OCI-LY7 (cell line): Measurements from ENCODE around the gene NCF4. TPM values are rescaled to one million over a fixed set of nuclear protein-coding genes. Genes with fewer than 3 reads are reported as not detected.

Experiments used
- BruUV-seq: library from RNA; stranded (reverse); fragments of 400-500 nt; replicated peaks from 2 replicates; lab custom pipeline; 2021; lab: Mats Ljungman, UMichigan
- CTCF ChIA-PET: fragments of 300-600 bp; sonication (Branson Sonifier 250); formaldehyde crosslinking; loops from one replicate; lab custom pipeline; 2022; ENCODE audit warnings: antibody characterized with exemption; ENCODE audit not compliant: unreplicated experiment; lab: Charles Lee
- POLR2A ChIA-PET: fragments of 300-600 bp; sonication (Branson Sonifier 250); formaldehyde crosslinking; loops from one replicate; lab custom pipeline; 2022; ENCODE audit warnings: antibody characterized with exemption; lab: Charles Lee
- DNase-seq: peaks from one replicate; pipeline ENCODE4 v3.0.0-alpha.2; 2015; ENCODE audit warnings: low spot score
- H2AFZ ChIP-seq: fragments of 200-600 bp; sonication (generic), shearing (Covaris generic); 2 replicates; pipeline ENCODE4 v1.6.1; 2014; ENCODE audit warnings: mild to moderate bottlenecking, antibody characterized with exemption, low read length, moderate library complexity
- H3K27ac ChIP-seq: fragments of 200-600 bp; sonication (generic); 2 replicates; pipeline ENCODE4 v1.5.1; 2014; ENCODE audit warnings: mixed run types, low read depth, mild to moderate bottlenecking, moderate library complexity, low read length, inconsistent platforms; ENCODE audit not compliant: poor library complexity, severe bottlenecking
- H3K36me3 ChIP-seq: fragments of 200-600 bp; sonication (generic); 2 replicates; pipeline ENCODE4 v1.6.1; 2014; ENCODE audit warnings: mild to moderate bottlenecking, antibody characterized with exemption, low read length, moderate library complexity, mixed read lengths; ENCODE audit not compliant: insufficient read depth
- H3K4me1 ChIP-seq: fragments of 200-600 bp; sonication (generic); 2 replicates; pipeline ENCODE4 v1.5.1; 2014; ENCODE audit warnings: mild to moderate bottlenecking, low read length; ENCODE audit not compliant: insufficient read depth, poor library complexity, severe bottlenecking
- H3K4me2 ChIP-seq: fragments of 200-600 bp; sonication (generic); 2 replicates; pipeline ENCODE4 v1.6.1; 2014; ENCODE audit warnings: mild to moderate bottlenecking, low read length
- H3K4me3 ChIP-seq: fragments of 200-600 bp; sonication (generic); 2 replicates; pipeline ENCODE4 v1.5.1; 2014; ENCODE audit warnings: mild to moderate bottlenecking, low read depth, low read length; ENCODE audit not compliant: poor library complexity, severe bottlenecking
- H3K79me2 ChIP-seq: fragments of 200-600 bp; sonication (generic); 2 replicates; pipeline ENCODE4 v1.6.1; 2016; ENCODE audit warnings: low read depth, mild to moderate bottlenecking, low read length, moderate library complexity, mixed read lengths; ENCODE audit not compliant: insufficient read depth
- H3K9me2 ChIP-seq: fragments of 200-600 bp; sonication (generic); 2 replicates; pipeline ENCODE4 v1.6.1; 2016; ENCODE audit warnings: mild to moderate bottlenecking, low read length, mixed read lengths; ENCODE audit not compliant: insufficient read depth
- H3K9me3 ChIP-seq: fragments of 200-600 bp; sonication (generic); 2 replicates; pipeline ENCODE4 v1.6.1; 2014; ENCODE audit warnings: mild to moderate bottlenecking, mixed run types, low read length, mixed read lengths
- H4K20me1 ChIP-seq: fragments of 200-600 bp; sonication (generic); 2 replicates; pipeline ENCODE4 v1.6.1; 2014; ENCODE audit warnings: mild to moderate bottlenecking, antibody characterized with exemption, low read length, moderate library complexity, mixed read lengths; ENCODE audit not compliant: insufficient read depth
- CTCF ChIP-seq: fragments of 200-600 bp; sonication (generic); conservative IDR thresholded peaks from 2 replicates; pipeline ENCODE4 v1.5.1; 2014; ENCODE audit warnings: mild to moderate bottlenecking, antibody characterized with exemption, low read length, moderate library complexity, mixed read lengths
- EZH2phosphoT487 ChIP-seq: fragments of 200-600 bp; sonication (generic); IDR thresholded peaks from 2 replicates; pipeline ENCODE4 v1.6.1; 2018; ENCODE audit warnings: low read depth, borderline replicate concordance, mild to moderate bottlenecking, mixed run types, antibody characterized with exemption, low read length, moderate library complexity, mixed read lengths
- intact Hi-C: fragments of 100-400 bp; cut with micrococcal nuclease; formaldehyde crosslinking; loops from one replicate; pipeline ENCODE4 v1.10.0; 2022; ENCODE audit not compliant: unreplicated experiment
- total RNA-seq, 2 experiments: library from RNA; depleted of rRNA in 1 of 2; stranded (reverse); fragments of >200 nt in 1 of 2; shearing (Covaris generic) in 1 of 2; gene quantifications; 2 replicates each; pipeline ENCODE4 v1.2.3, GENCODE V29; 2014 to 2022

NCF4 gene
- total RNA-seq, 2 experiments from 2014 or later = 63.6 to 121 TPM

GRCh38 chr22:36860017-36860416, 789 bp upstream of the NCF4 start:
- intact Hi-C loops = loop anchor here (1.0 to 5.0 kb wide), 2 partner anchors 118 to 157 kb away; partner anchors contain the start of genes MPST and TST
- POLR2A ChIA-PET = interaction anchor here (0.5 to 1.9 kb wide), 3 partner anchors 55 to 604 kb away, joined by 3 to 8 read pairs (median 4); partner anchors contain the start of gene IFT27
- H3K4me1 ChIP-seq = peaks cover 71% of the 10 kb centered on the region
- peaks cover 15% of the 10 kb centered on the region; the same call in 1 of the 2 replicates for H3K36me3 ChIP-seq
- no peaks in the 10 kb centered on the region for H4K20me1 ChIP-seq
- H3K27ac ChIP-seq = peak overlapping the region; percentile 91
- no peaks in the 10 kb centered on the region for H3K9me2 ChIP-seq
- TF ChIP-seq EZH2phosphoT487 (no peak), CTCF (0 out of 2 replicates have a peak, but pooled peaks have one; percentile 35)
- no TSS peak for BruUV-seq
- DNase-seq = peak; percentile 43
- H2AFZ ChIP-seq = peak overlapping the region; percentile 88
- CTCF ChIA-PET = interaction anchor here (2.0 kb wide), 1 partner anchor 118 kb away, joined by 12 read pairs; no protein-coding TSS in a partner anchor
- H3K9me3 ChIP-seq = no peaks in the 10 kb centered on the region
- peak overlapping the region; percentile 88 for H3K4me2 ChIP-seq
- peaks cover 19% of the 10 kb centered on the region; the same call in 1 of the 2 replicates for H3K79me2 ChIP-seq
- H3K4me3 ChIP-seq = peak overlapping the region; percentile 73

- H3K4me2 ChIP-seq = peak overlapping the region; percentile 88
- intact Hi-C loops = loop anchor here (1.0 to 5.0 kb wide), 2 partner anchors 118 to 157 kb away; partner anchors contain the start of genes MPST and TST
These were observed 377 bp upstream of the NCF4 start for GRCh38 chr22:36860438-36860820.

More at GRCh38 chr22:36860438-36860820, 377 bp upstream of the NCF4 start:
- no peak for DNase-seq
- Histone ChIP-seq H3K27ac (peak overlapping the region; percentile 91), H2AFZ (peak overlapping the region; percentile 42; the same call in 1 of the 2 replicates), H3K9me2 (no peaks in the 10 kb centered on the region), H3K36me3 (peaks cover 19% of the 10 kb centered on the region; the same call in 1 of the 2 replicates), H3K4me3 (peak overlapping the region; percentile 73), H3K9me3 (no peaks in the 10 kb centered on the region), H3K4me1 (peaks cover 71% of the 10 kb centered on the region), H3K79me2 (peaks cover 19% of the 10 kb centered on the region; the same call in 1 of the 2 replicates), H4K20me1 (no peaks in the 10 kb centered on the region)
- POLR2A ChIA-PET = interaction anchor here (0.5 to 1.9 kb wide), 3 partner anchors 54 to 603 kb away, joined by 3 to 8 read pairs (median 4); partner anchors contain the start of gene IFT27
- TF ChIP-seq CTCF = no peak; the same call in 1 of the 2 replicates
- TF ChIP-seq EZH2phosphoT487 = no peak
- BruUV-seq = no TSS peak
- CTCF ChIA-PET = interaction anchor here (2.0 kb wide), 1 partner anchor 118 kb away, joined by 12 read pairs; no protein-coding TSS in a partner anchor
